ENCODE data around the gene MYRFL. TPM values are rescaled to one million over a fixed set of nuclear protein-coding genes. Genes with fewer than 3 reads are reported as not detected.
A peak's percentile ranks its signal among the peaks of the same experiment; 100 is the strongest.
"Not testable (repeated sequence)": the region's sequence is repeated elsewhere in the genome, so short reads cannot be mapped to it uniquely, and the experiment has no call there.

MYRFL gene
- total RNA-seq, 1 donor from 2014 or later = not detected

GRCh38 chr12:69843608-69844007 is 18.6 kb downstream of the MYRFL start:
- DNase-seq (ENCODE audit: low read depth in 2 of 2) = no peak

GRCh38 chr12:69844416-69844815 is 19.4 kb downstream of the MYRFL start:
- DNase-seq (ENCODE audit: low read depth in 2 of 2) = no peak

- no peak for DNase-seq (ENCODE audit: low read depth in 2 of 2)
Measured at GRCh38 chr12:69844836-69845235, 19.8 kb downstream of the MYRFL start.

GRCh38 chr12:69846976-69847375 is 21.9 kb downstream of the MYRFL start:
- DNase-seq (ENCODE audit: low read depth in 2 of 2) = no peak

GRCh38 chr12:69851976-69852375 is 26.9 kb downstream of the MYRFL start:
- no peak for DNase-seq (ENCODE audit: low read depth in 2 of 2)

- DNase-seq (ENCODE audit: low read depth in 2 of 2) = not testable (repeated sequence)
Measured at GRCh38 chr12:69853176-69853961, 28.3 kb downstream of the MYRFL start.

GRCh38 chr12:69866698-69867097 is 41.7 kb downstream of the MYRFL start:
- DNase-seq (ENCODE audit: low read depth in 2 of 2) = no peak

GRCh38 chr12:69868695-69869094 is 43.7 kb downstream of the MYRFL start:
- DNase-seq (ENCODE audit: low read depth in 2 of 2) = no peak

GRCh38 chr12:69872804-69873203 is 47.8 kb downstream of the MYRFL start:
- no peak for DNase-seq (ENCODE audit: low read depth in 2 of 2)

- peak in 1 of 2 donors; percentile 78 for DNase-seq (ENCODE audit: low read depth in 2 of 2)
Measured at GRCh38 chr12:69873429-69873828, 48.4 kb downstream of the MYRFL start.

GRCh38 chr12:69874606-69875005 is 49.6 kb downstream of the MYRFL start:
- no peak for DNase-seq (ENCODE audit: low read depth in 2 of 2)

GRCh38 chr12:69875416-69875935 is 50.4 kb downstream of the MYRFL start:
- no peak for DNase-seq (ENCODE audit: low read depth in 2 of 2)

- peak; percentile 45 to 72 for DNase-seq (ENCODE audit: low read depth in 2 of 2)
Measured at GRCh38 chr12:69879007-69879960, 54.3 kb downstream of the MYRFL start.

GRCh38 chr12:69880571-69880970 is 55.5 kb downstream of the MYRFL start:
- DNase-seq (ENCODE audit: low read depth in 2 of 2) = peak in 1 of 2 donors; percentile 9

GRCh38 chr12:69881771-69882170 is 56.7 kb downstream of the MYRFL start:
- no peak for DNase-seq (ENCODE audit: low read depth in 2 of 2)

- DNase-seq (ENCODE audit: low read depth in 2 of 2) = no peak
Measured at GRCh38 chr12:69884386-69884785, 59.4 kb downstream of the MYRFL start.

- no peak for DNase-seq (ENCODE audit: low read depth in 2 of 2)
Measured at GRCh38 chr12:69885658-69886057, 60.6 kb downstream of the MYRFL start.

- DNase-seq (ENCODE audit: low read depth in 2 of 2) = no peak
Measured at GRCh38 chr12:69886109-69886508, 61.1 kb downstream of the MYRFL start.

GRCh38 chr12:69886715-69887114 is 61.7 kb downstream of the MYRFL start:
- no peak for DNase-seq (ENCODE audit: low read depth in 2 of 2)

- no peak for DNase-seq (ENCODE audit: low read depth in 2 of 2)
Measured at GRCh38 chr12:69888901-69889300, 63.9 kb downstream of the MYRFL start.

- DNase-seq (ENCODE audit: low read depth in 2 of 2) = no peak
Measured at GRCh38 chr12:69894800-69895383, 69.9 kb downstream of the MYRFL start.

All from dermis microvascular lymphatic vessel endothelial cell (primary cell).